GM19463 (cell line): ENCODE measurements around the gene MEFV.
"Not testable (repeated sequence)": the region's sequence is repeated elsewhere in the genome, so short reads cannot be mapped to it uniquely, and the experiment has no call there.

Source experiments
- ATAC-seq: cut with Tn5 transposase; IDR thresholded peaks from one replicate; pipeline ENCODE4 v1.9.1; 2021; ENCODE audit warnings: mild to moderate bottlenecking, moderate library complexity; ENCODE audit not compliant: unreplicated experiment

Gene MEFV

GRCh38 chr16:3220839-3221238 lies 35.6 kb downstream of the MEFV start:
- no peak for ATAC-seq

DNA sequence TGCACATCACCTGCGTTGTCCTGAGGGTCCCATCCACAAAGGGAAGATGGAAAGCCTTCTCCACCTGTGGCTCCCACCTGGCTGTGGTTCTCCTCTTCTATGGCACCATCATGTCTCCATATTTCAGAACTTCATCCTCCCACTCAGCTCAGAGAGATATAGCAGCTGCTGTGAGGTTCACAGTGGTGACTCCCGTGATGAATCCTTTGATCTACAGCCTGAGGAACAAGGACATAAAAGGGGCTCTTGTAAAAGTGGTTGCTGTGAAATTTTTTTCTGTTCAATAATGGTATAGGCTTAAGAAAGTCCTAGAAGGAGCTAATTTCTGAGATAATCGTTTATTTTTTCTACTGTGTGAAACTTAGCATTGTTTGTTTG lies 40.2 kb downstream of the MEFV start:
- ATAC-seq: no peak

DNA sequence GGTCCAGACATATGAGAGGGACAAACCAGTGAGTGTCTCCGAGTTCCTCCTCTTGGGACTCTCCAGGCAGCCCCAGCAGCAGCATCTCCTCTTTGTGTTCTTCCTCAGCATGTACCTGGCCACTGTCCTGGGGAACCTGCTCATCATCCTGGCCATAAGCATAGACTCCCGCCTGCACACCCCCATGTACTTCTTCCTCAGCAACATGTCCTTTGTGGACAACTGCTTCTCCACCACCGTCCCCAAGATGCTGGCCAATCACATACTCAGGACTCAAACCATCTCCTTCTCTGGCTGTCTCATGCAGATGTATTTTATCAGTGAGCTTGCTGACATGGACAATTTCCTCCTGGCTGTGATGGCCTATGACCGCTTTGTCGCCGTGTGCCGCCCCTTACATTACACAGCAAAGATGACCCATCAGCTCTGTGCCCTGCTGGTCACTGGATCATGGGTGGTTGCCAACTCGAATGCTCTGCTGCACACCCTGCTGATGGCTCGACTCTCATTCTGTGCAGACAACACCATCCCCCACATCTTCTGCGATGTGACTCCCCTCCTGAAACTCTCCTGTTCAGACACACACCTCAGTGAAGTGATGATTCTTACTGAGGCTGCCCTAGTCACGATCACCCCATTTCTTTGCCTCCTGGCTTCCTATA lies 40.7 kb downstream of the MEFV start:
- ATAC-seq: no peak

- ATAC-seq: no peak
Observed at GRCh38 chr16:3214904-3215600, 41.4 kb downstream of the MEFV start.

DNA sequence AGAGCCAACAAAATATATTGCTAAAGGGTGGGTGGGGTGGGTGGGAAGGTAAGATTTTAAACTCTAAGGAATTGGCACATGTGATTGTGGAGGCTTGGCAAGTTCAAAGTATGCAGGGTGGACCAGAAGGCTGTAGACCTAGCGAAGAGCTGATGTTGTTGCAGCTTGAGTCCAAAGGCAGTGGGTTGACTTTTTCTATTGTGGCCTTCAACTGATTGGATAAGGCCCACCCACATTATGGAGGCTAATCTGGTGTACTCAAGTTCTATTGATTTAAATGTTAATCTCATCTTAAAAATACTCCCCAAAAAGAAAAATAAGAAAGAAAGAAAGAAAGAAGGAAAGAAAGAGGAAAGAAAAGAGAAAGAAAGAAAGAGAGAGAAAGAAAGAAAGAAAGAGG lies 43.9 kb downstream of the MEFV start:
- ATAC-seq: no peak

DNA sequence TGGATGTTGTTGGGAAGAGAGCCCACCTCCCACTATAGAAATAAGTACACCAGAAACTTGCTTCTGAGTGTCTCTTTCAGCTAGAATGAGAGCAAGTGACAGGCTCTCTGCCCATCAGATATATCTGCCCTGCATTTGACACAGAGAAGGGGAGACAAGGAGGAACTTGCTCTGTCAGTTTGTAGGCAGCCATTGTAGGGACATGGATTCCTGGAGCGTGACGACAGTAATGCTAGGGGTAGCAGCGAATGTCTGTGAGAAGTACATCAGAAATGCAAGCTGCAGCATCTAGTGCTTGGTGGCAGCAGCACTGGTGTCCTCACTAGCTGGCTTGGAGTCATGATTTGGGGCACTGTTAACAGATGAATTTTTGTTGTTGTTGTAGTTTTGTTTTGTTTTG lies 44.4 kb downstream of the MEFV start:
- no peak for ATAC-seq

GRCh38 chr16:3207086-3207953 lies 49.1 kb downstream of the MEFV start:
- no peak for ATAC-seq

DNA sequence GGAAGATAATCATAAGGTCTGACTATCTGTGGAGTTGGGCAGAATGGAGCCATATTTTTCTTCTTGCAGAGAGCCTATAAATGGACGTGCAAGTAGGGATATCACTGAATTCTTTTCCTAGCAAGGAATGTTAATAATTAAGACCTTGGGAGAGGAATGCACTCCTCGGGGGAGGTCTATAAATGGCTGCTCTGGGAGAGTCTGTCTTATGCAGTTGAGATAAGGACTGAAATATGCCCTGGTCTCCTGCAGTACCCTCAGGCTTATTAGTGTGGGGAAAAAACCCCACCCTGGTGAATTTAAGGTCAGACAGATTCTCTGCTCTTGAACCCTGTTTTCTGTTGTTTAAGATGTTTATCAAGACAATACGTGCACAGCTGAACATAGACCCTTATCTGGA lies 50.5 kb downstream of the MEFV start:
- not testable (repeated sequence) for ATAC-seq

DNA sequence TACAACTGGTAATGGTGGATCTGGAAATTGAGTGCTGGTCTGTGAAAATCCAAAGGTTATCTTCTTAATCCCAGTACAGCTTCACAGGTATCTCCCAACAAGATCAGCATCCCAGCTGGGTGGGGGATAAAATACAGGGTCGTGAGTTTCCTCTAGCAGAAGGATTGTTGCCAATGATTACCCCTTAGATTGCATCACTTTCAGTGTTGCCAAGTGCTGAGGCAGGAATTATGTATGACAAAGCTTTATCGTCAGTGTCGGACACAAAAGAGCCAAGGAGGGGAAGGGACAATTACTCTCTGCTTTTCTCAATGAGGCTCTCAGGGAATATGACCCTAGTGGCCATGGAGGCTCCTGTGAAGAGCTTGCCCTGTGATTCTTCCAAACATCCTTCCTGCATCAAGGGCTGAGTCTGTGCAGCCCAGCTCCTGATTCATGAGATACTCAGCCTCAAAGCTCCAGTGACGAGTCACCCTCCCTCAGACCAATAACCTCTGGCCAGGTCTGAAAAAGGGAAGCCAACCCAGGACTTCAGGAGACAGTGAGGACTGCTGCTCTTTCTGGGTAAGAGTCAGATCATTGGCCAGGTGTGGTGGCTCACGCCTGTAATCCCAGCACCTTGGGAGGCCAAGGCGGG lies 53.4 kb downstream of the MEFV start:
- ATAC-seq: no peak

DNA sequence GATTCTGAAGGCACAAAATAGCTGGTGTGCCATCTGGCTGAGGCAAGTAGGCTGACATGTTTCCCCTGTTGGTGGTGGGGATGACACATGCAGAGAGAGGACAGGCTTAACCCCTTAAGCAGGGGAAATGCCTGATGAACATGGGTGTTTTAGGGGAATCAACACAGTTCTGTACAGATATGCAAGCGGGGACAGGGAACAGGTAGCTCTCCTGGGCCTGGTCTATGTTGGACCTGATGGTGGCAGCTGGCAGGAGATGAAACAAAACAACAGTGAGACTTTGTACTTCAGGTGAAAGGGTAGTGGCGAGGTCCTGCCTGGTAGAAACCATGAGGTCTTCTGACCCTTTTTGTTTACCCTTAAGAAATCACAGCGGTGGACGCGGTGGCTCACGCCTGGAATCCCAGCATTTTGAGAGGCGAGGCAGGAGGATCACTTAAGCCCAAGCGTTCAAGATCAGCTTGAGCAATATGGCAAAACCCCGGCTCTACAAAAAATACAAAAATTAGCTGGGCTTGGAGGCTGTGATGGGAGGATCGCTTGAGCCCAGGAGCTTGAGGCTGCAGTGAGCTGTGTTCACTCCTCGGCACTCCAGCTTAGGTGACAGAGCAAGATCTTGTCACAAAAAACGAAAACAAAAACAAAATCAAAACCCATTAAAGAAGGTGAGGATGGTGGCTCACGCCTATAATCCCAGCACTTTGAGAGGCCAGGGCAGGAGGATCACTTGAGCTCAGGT lies 57.9 kb downstream of the MEFV start:
- no peak for ATAC-seq

DNA sequence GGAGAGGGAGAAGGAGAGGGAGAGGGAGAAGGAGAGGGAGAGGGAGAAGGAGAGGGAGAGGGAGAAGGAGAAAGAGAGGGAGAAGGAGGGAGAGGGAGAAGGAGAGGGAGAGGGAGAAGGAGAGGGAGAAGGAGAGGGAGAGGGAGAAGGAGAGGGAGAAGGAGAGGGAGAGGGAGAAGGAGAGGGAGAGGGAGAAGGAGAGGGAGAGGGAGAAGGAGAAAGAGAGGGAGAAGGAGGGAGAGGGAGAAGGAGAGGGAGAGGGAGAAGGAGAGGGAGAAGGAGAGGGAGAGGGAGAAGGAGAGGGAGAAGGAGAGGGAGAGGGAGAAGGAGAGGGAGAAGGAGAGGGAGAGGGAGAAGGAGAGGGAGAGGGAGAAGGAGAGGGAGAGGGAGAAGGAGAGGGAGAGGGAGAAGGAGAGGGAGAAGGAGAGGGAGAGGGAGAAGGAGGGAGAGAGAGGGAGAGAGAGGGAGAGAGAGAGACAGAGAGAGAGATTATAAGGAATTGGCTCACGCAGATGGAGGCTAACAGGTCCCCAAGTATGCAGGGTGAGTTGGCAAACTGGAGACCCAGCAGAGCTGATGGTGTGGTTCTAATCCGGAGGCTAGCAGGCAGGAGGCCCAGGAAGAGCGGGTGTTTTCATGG lies 58.6 kb downstream of the MEFV start:
- ATAC-seq: not testable (repeated sequence)

DNA sequence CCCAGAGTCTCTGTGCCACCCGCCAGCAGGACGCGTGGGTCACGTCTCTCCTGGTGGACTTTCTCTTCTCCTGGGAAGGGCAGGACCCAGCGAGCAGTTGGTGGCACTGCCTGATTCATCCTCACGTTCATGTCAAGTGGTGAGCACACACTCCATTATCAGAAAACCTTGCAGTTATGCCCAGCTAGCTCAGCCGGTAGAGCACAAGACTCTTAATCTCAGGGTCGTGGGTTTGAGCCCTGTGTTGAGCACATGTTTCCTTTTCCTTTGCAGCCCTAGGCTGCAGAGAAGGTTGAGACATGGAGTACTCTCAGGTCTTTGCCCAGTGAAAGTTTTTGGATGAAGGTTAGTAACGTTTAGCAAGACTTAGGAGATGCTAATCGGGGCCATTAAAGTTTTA lies 60.5 kb downstream of the MEFV start:
- ATAC-seq: no peak

- no peak for ATAC-seq
Observed at GRCh38 chr16:3194792-3195191, 61.6 kb downstream of the MEFV start.

GRCh38 chr16:3193221-3194212 lies 62.9 kb downstream of the MEFV start:
- ATAC-seq: no peak

DNA sequence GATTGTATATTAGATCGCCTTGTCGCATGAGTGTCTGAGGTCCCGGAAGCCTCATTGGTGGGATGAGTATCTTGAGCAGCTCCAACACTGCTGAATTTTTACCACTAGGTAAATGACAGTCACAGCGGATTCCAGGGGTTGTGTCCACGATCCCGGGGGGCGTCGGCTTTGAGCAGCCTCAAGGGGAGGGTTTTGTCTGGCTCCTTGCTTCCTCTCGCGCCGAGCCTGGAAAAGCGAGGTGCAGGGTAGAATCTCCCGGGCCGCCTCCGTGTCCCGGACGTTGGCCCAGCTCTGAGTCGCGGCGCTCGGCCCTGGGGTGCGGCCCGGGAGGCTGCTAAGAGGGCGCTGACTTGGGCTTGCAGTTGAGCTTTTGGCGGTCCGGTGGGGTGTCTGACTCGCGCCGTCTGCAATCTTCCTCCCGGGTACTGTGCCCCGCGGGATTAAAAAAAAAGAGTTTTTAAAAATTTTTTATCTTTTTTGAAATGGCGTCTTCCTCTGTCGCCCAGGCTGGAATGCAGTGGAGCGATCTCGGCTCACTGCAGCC lies 63.9 kb downstream of the MEFV start:
- ATAC-seq: no peak
